IPS-11a (cell line): Measurements from ENCODE around the gene KCNQ2.

Source experiments
- H3K4me3 ChIP-seq: one replicate; pipeline ENCODE4 v1.5.1; 2013; ENCODE audit warnings: low read depth, low read length, control low read depth

The KCNQ2 gene

DNA sequence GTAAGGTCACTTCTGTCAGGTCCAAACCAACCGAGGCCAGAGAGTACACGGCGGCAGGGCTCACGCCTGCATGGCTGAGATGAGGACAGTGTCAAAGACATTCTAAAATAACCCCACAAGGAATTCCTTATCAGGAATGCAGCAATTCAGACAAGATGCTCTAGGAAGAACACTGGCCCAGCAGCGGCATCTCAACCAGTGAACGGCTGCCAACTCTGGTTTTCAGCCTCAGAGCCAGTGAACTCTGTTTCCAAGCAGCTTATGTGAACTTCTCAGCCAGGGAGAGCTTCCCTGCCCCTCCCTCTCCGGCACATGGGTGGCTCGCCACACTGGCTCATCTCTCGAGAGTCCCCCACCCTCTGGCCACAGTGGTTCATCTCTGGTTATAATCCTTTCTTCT is 36.9 kb downstream of the KCNQ2 start:
- H3K4me3 ChIP-seq, result no peak overlapping the region

DNA sequence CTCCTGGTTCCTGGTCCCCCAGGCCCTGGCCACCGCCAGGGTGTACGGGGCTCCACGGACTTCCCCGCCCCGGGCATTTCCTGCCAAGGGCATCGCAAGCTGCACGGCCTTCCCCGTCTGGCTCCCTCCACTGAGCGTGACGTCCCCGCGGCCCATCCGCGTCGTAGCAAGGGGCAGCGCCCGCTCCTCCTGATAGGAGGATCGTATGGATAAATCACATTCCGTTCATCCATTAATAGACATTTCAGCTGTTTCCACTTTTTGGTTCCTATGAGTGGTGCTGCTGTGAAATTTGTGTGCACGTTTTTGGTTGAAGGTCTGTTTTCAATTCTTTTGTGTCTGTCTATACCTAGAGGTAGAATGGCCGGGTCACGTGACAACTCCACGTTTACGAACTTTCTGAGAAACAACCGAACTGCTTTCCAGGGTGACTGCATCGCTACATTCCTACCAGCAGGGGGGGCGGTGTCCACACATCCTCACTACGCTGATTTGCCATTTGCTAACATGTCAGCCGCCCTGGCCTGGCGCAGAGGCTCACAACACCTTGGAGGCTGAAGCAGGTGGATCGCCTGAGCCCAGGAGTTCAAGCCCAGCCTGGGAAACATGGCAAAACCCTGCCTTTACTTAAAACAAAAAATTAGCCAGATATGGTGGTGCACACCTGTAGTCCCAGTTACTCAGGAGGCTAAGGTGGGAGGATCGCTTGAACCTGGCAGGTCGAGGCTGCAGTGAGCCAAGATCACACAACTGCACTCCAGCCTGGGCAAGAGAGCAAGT is 37.7 kb downstream of the KCNQ2 start:
- no peak overlapping the region for H3K4me3 ChIP-seq

DNA sequence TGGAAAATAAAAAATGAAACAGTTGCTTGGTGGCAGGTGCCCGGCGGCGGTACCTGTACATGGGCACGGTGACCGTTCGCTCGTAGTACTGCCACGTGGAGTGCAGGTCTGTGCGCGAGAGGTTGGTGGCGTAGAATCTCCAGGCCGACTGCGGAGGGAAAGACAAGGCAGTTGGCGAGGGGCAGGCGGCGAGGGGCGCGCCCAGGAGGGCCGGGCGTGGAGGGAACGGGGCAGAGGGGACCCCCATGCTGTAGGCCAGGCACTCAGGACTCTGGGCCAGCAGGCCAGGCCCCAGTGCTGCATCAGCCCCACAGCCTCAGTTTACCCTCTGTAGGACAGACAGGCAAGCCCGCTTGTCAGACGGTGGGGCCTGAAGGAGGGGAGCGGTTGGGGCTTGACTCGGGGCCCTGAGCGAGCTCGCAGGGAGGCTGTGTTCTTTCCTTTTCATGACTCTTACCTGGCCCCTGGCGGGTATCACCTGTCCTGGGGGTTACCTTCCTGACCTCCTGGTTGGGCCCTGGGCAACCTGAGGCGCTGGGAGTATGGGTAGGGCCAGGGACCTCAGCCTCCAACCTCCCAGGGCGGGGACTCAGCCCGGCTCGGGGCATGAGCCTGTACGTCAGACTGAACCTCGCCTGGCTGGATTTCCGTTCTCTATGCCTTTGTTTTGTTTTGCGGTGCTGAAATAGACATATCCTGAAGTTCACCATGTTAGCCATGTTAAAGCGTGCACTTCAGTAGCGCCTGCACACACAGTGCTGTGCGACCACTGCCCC is 38.5 kb downstream of the KCNQ2 start:
- no peak overlapping the region for H3K4me3 ChIP-seq

DNA sequence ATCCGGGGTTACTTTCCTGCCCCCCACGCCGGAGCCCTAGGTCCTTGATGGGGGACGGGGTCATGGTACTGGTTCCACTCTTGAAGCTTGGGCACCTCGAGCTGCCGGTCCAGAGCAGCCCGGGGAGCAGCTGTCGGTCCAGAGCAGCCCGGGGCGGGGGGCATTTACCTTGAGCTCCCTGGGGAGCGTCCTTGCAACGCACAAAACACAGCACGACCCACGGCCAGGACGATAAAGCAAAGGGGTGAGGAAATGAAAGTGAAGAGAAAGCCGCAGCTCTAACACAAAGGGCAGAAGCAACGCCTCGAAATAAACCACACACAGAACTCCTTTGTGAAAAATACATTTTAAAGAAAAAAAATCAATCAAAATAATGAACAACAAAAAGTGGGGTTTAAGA is 39.1 kb downstream of the KCNQ2 start:
- no peak overlapping the region for H3K4me3 ChIP-seq

DNA sequence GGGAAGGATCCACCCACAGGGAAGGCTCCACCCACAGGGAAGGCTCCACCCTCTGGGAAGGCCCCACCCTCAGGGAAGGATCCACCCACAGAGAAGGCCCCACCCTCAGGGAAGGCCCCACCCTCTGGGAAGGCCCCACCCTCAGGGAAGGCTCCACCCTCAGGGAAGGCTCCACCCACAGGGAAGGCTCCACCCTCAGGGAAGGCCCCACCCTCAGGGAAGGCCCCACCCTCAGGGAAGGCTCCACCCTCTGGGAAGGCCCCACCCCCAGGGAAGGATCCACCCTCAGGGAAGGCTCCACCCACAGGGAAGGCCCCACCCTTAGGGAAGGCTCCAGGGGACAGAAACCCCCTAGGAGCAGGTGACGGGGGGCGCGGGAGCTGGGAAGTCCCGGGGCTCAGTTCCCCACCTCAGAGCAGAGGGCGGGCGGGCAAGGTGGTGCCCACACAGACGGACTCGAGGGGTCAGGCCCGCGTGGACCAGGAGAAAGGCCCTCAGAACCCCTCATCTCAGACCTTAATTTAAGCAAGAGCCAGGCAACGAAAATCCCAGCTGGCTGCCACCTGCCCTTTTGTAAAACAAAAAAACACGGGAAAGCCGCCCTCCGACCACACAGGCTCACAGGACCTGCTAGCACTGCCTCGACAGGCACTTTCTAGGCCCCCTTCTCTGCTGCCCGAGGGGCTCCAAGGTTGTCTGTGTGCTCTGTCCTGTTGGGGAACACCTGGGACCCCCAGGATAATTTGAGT is 39.7 kb downstream of the KCNQ2 start:
- no peak overlapping the region for H3K4me3 ChIP-seq

DNA sequence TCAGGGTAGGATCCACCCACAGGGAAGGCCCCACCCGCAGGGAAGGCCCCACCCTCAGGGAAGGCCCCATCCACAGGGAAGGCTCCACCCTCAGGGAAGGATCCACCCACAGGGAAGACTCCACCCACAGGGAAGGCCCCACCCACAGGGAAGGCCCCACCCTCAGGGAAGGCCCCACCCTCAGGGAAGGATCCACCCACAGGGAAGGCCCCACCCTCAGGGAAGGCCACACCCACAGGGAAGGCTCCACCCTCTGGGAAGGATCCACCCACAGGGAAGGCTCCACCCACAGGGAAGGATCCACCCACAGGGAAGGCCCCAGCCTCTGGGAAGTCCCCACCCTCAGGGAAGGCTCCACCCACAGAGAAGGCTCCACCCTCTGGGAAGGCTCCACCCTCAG is 40.5 kb downstream of the KCNQ2 start:
- H3K4me3 ChIP-seq, result no peak overlapping the region

DNA sequence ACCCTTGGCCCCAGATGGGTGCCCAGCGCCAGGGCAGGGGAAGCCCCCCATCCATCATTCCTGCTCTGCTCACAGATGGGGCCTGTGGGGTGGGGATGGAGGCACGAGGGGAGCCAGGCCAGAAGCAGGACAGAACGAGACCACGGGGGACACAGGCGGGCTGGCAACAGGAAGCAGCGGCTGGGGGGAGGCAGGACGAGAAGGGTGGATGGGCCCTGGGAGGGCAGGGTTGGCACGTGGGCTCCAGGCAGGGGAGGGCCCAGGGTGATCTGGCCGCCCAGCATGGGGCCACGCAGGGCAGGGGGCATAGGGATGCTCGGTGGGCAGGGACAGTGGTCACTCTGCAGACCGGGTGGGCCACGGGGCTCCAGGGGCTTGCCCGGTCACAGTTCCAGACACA is 41.6 kb downstream of the KCNQ2 start:
- H3K4me3 ChIP-seq, result no peak overlapping the region

DNA sequence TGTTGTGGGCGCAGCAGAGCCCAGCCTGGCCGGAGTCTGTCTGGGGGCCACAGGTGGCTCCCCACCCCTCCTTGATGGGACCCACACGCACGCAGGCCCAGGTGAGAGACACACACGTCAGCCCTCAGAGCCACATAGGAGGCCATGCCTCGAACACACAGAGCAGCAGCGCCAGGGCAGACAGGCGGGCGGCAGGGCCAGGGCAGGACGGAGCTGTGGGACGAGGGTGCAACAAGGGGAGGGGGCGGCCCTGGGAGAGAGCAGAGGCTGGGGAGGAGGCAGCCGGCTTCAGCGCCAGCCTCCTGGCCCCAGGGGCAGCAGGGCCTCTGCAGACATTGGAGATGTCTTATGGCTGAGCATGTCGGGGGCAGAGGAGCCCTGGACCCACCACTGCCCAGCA is 42.5 kb downstream of the KCNQ2 start:
- H3K4me3 ChIP-seq, result no peak overlapping the region

DNA sequence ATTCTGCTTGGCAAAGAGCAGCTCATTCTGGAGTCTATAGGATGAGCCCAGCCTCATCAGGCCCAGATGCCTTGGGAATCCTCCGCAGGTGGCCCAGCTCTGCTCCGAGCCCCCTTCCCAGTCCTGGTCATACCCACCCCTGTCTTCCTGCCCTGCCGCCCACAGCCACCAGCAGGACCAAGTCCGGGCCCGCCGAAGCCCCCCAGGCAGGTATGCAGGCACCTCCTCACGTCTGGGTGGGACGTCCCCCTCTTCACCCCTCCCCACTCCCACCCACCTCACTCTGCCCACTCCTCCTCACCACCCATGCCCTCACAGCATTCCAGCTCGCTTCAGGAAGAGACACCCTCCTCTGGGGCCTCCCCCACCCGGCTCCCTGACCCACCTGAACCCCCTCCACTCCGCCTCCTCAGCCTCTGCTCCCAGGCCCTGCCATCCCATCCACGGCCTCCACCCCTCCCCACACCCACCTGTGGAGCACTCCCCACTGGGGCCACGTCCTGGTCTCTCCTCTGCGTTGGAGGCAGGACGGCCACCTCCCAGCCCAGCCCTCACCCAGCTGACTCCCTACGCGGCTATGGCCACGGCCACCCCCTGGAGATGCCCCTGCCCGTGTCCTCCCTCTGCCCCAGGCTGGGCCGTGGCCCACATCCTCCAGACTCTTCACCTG is 43.4 kb downstream of the KCNQ2 start:
- no peak overlapping the region for H3K4me3 ChIP-seq

DNA sequence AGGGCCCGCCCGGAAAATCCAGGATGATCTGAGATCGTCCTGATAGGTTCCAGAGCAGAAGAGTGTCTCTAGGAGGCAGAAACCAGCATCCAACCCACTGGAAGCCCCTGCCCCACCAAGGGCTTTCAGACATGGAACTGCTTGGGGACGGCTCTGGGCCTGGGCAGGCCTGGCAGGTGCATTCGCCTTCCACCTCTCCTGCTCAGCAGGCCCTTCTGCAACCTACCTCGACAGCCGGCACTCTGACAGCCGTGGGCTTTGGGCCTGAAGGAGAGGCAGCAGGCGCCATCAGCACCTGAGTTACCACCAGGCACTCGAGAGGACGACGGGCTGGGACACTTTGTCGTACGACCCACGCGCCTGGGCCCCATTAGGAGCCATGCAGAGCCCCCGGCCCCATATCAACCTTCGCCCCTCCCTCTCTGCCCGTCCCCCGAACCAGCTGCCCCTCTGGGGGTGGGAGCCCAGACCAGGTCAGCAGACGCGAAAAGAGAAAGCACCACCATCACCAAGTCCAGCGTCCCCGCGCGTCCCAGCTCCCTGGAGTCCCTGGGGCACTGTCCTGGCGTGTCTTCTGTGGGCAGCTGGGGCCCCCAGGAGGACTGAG is 44.6 kb downstream of the KCNQ2 start:
- H3K4me3 ChIP-seq, result no peak overlapping the region

DNA sequence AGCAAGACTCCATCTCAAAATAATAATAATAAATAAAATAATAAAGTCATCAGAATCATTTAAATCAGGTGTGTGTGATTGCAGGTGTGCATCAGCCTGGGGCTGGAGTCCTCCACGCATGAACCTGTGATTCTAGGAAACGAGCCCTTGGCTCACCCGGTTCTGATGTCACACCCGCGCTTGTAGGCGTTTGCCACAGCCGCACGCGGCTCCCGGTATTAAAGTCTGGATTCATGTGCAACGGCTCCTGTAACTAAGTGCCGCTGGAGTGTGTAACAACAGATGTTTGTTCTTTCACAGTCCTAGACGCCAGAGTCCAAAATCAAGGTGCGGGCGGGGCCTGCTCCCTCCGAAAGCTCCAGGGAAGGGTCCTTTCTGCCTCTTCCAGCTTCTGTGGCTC is 45.2 kb downstream of the KCNQ2 start:
- H3K4me3 ChIP-seq, result no peak overlapping the region

DNA sequence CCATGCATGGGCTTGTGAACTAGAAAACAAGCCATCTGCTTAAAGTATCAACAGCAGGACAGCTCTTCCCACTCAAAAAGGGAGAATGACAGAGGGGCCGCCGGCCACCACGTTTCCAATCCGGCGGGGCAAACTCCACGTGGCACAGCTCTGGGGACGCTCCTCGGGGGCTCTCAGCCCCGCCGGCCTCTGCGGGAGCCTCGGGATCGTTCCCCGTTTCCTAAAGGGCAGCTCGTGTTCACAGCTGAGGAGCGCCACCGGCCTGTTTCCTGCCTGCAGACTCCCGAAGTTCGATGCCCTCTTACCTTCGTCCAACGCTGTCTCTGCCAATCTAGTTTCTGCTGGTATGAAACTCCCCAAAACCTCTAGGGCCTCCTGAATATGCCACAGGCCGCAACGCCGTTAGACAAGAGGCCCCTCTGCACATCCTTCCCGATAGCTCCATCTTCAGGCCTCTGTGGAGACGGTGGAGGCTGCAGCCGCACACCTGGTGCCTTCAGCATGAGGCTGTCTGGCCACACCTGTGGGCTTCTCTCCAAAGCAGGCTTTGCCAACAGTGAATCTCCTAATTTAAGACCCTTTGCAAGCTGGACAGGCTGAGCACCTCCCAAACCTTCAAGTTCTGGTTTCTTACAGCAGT is 46.5 kb downstream of the KCNQ2 start:
- no peak overlapping the region for H3K4me3 ChIP-seq

DNA sequence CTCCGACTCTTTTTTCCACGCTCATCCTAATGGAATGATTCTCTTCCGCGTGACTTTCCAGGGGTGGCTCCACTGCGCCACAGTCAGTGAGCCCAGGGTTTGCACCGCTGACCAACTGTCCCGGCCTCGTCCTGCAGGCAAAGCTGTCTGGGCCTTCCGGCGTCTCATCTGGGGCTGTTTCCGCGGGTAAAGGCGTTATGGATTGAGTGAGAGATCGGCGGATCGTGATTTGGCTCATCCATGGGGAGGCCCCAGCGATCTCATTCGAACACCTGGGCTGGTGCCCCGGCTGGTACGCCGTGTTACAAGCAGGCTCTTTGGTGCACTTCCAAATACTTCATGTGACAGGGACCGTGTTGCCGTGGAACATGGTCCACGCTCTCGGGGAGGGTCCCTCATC is 47.8 kb downstream of the KCNQ2 start:
- no peak overlapping the region for H3K4me3 ChIP-seq

DNA sequence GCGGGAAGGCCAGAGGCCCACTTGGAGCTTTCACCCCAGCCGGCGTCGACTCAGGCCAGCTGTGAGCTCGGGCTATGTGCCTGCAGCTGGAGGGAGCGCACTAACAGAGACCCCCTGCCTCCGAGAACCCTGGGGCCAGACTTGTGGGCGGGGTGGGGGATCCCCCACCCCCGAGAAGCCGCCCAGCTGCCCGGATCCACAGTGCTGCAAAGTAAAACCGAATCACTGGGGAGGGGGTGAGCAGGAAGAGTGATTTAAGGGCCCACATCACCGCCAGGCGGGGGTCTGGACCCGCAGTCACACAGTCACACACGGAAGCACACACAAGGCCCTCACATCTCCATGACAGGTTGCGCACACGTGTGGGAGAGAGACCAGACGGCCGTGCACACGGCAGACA is 48.7 kb downstream of the KCNQ2 start:
- no peak overlapping the region for H3K4me3 ChIP-seq

DNA sequence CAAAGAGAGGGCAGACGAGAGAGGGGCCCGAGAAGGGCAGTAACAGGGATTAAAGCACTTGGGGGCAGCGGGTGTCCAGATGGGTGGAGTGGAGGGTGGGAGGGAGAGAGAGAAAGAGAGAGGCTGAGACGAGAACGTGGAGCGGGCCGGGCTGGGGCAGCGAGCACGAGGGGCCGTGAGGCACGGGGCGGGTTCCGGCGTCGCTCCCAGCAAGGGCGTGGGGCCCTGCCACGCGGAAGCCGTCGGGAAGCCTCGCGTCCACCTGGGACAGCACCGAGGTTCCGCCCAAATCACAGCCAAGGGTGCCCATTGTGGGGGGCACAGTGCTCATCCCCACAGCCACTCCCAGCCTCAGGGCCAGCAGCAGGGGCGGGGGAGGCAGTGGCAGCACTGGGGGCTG is 49.8 kb downstream of the KCNQ2 start:
- no peak overlapping the region for H3K4me3 ChIP-seq

DNA sequence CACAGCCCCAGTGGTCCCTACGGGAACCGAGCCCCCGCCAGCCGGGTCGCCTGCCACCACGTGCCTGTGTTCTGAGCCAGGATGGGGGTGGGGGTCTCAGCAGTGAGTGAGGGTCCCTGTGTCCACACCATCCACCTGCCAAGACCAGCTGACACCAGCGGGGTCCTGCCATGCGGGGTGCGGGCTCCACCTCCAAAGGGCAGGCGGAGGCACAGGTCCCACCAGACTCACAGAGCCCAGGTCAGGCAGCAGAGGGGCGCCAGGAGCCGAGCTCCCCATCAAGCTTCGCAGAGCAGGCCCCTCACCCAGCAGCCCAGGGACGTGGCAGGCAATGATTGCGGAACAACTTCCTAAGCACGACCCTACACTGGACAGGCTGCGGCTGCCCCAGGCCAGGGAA is 50.5 kb downstream of the KCNQ2 start:
- no peak overlapping the region for H3K4me3 ChIP-seq

DNA sequence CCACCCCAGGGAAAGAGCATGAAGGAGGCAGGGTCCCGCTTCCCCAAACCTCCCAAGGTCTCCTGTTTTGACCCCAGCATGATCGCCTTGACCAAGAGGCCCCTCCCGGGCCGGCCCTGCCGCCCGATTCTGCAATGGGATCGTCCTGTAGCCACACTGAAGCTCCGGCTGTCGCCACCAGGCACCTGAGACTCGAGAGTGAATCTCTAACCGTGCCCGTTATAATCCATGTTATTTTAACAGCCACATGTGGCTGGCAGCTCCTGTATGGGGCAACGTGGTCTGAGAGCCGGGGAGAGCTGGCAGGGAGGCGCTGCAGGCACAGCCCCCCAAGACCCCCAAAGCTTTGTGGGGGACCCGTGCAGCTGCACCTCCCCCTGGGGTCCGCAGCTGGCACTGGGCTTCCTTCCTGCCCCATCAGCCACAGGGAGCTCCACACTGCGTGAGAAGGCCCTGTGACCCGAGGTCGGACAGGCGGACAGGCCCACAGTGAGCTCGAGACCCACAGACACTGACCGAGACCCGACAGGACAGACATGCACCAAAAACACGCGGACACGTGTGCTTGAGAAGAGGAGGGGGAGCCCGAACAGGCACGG is 51.3 kb downstream of the KCNQ2 start:
- no peak overlapping the region for H3K4me3 ChIP-seq

DNA sequence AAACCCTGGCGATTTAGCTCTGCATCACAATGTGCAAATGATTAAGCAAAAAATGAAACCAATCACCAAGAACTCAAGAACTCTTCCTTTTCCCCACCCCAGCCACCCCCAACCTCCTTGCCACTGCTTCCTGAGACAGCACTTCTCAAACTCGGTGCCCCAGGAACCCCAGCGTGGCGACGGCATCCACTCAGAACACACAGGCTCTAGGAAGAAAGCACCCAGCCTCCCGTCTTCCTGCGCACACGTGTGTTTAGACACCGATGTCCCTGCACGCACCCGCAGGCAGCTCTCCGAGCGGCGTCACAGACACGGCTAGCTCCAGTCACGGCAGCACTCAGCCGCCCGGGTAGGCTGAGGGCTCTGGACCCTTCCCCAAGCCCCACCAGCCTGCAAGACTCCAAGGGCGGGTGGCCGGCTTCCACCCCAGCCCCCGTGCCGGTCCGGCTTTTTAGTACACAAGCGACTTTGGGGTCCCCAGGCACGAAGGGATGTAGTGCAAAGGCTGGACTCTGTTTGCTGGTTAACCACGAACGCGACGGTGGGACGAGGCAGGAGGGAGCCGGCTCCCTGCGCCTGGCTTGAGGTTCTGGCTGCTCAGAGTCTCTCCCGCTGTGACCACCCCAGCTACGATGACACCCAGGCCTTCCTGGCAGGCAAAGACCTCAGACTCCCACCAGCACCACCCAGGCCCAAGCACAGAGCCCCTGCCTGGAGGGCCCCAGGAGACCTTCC is 51.9 kb downstream of the KCNQ2 start:
- no peak overlapping the region for H3K4me3 ChIP-seq

DNA sequence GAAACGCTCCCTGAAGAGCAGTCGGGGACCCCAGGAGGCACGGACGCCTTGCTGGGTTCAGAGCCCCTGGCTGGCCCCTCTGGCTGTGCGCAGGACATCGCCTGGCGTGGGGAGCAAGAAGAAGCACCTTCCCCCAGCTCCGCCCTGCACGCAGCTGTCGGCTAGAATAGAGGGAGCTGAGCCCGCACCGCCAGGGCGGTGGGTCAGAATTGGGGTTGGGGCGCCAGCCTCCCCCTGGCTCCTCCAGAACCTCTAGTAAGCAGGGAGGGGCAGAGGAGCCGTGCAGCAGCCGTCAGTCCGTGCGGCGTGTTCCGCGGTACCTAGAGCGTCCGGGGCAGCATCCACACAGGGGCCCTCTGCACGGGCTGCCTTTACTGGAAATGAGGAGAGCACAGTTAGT is 53.2 kb downstream of the KCNQ2 start:
- no peak overlapping the region for H3K4me3 ChIP-seq
